ENCODE measurements around the gene MYT1.

GRCh38 chr20:64160118-64160517 is 4.1 kb upstream of the MYT1 start:
- TF ChIP-seq, protein P1, sequence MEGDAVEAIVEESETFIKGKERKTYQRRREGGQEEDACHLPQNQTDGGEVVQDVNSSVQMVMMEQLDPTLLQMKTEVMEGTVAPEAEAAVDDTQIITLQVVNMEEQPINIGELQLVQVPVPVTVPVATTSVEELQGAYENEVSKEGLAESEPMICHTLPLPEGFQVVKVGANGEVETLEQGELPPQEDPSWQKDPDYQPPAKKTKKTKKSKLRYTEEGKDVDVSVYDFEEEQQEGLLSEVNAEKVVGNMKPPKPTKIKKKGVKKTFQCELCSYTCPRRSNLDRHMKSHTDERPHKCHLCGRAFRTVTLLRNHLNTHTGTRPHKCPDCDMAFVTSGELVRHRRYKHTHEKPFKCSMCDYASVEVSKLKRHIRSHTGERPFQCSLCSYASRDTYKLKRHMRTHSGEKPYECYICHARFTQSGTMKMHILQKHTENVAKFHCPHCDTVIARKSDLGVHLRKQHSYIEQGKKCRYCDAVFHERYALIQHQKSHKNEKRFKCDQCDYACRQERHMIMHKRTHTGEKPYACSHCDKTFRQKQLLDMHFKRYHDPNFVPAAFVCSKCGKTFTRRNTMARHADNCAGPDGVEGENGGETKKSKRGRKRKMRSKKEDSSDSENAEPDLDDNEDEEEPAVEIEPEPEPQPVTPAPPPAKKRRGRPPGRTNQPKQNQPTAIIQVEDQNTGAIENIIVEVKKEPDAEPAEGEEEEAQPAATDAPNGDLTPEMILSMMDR (IDR thresholded peaks at IDR 0.05) = no peak
- TF ChIP-seq EZH2 (IDR thresholded peaks at IDR 0.05) = no peak

All from neural progenitor cell (in vitro differentiated cells).